ENCODE data around the gene ITSN2.

The ITSN2 gene

GRCh38 chr2:24176326-24176725 lies 184.0 kb downstream of the ITSN2 start:
- Histone ChIP-seq H3K4me1 (ENCODE audit: control insufficient read depth, insufficient read depth, low read length) (no peaks in the 10 kb centered on the region), H3K4me3 (ENCODE audit: low read depth, low read length) (no peak overlapping the region), H3K36me3 (ENCODE audit: control insufficient read depth, insufficient read depth, low read length) (no peaks in the 10 kb centered on the region), H3K9ac (ENCODE audit: low read length) (no peak overlapping the region), H3K27ac (ENCODE audit: low read depth, low read length) (no peak overlapping the region), H3K27me3 (ENCODE audit: control insufficient read depth, insufficient read depth, low read length) (no peaks in the 10 kb centered on the region), H3K9me3 (ENCODE audit: control insufficient read depth, insufficient read depth, low read depth, low read length) (no peaks in the 10 kb centered on the region)

- Histone ChIP-seq H3K27me3 (ENCODE audit: control insufficient read depth, insufficient read depth, low read length) (no peaks in the 10 kb centered on the region), H3K4me1 (ENCODE audit: control insufficient read depth, insufficient read depth, low read length) (no peaks in the 10 kb centered on the region), H3K36me3 (ENCODE audit: control insufficient read depth, insufficient read depth, low read length) (no peaks in the 10 kb centered on the region), H3K4me3 (ENCODE audit: low read depth, low read length) (no peak overlapping the region), H3K9me3 (ENCODE audit: control insufficient read depth, insufficient read depth, low read depth, low read length) (no peaks in the 10 kb centered on the region), H3K9ac (ENCODE audit: low read length) (no peak overlapping the region), H3K27ac (ENCODE audit: low read depth, low read length) (no peak overlapping the region)
Measured at GRCh38 chr2:24175631-24176187, 184.6 kb downstream of the ITSN2 start.

- no peaks in the 10 kb centered on the region for H3K36me3 ChIP-seq (ENCODE audit: control insufficient read depth, insufficient read depth, low read length)
- H3K9me3 ChIP-seq (ENCODE audit: control insufficient read depth, insufficient read depth, low read depth, low read length) = no peaks in the 10 kb centered on the region
- no peaks in the 10 kb centered on the region for H3K27me3 ChIP-seq (ENCODE audit: control insufficient read depth, insufficient read depth, low read length)
- no peaks in the 10 kb centered on the region for H3K4me1 ChIP-seq (ENCODE audit: control insufficient read depth, insufficient read depth, low read length)
- no peak within 1 kb of the TSS for H3K27ac ChIP-seq (ENCODE audit: low read depth, low read length)
- H3K4me3 ChIP-seq (ENCODE audit: low read depth, low read length) = no peak within 1 kb of the TSS
- H3K9ac ChIP-seq (ENCODE audit: low read length) = no peak within 1 kb of the TSS
Measured at GRCh38 chr2:24174851-24175277, 185.5 kb downstream of the ITSN2 start, which contains the start of gene FAM228A. Gene FAM228A (plus strand): TSS chr2:24175053. CDS start chr2:24175481, 428 bp downstream.

DNA sequence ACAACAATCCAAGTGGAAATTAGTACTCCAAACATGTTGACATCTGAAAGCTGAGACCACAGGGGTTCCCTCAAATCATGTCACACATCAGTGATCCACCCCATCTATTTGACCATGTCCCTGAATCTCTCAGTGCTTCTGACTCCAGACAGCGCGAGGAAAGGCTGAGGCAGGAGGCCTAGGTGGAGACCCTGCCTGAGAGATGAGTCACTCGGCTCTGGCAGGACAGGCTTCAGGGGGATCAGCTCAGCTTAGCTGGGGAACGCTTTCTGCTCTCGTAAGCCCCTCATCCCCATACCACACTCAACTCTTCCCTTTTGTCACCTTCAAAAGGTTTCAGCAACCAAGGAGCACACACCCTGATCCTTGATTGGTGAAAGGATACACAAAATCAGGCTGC lies 191.3 kb downstream of the ITSN2 start:
- Histone ChIP-seq H3K27me3 (ENCODE audit: control insufficient read depth, insufficient read depth, low read length) (no peaks in the 10 kb centered on the region), H3K9ac (ENCODE audit: low read length) (no peak overlapping the region), H3K36me3 (ENCODE audit: control insufficient read depth, insufficient read depth, low read length) (no peaks in the 10 kb centered on the region), H3K27ac (ENCODE audit: low read depth, low read length) (no peak overlapping the region), H3K4me1 (ENCODE audit: control insufficient read depth, insufficient read depth, low read length) (0 out of 2 replicates have a peak, but pooled peaks cover 3% of the 10 kb centered on the region), H3K9me3 (ENCODE audit: control insufficient read depth, insufficient read depth, low read depth, low read length) (no peaks in the 10 kb centered on the region), H3K4me3 (ENCODE audit: low read depth, low read length) (no peak overlapping the region)

GRCh38 chr2:24164416-24164973 lies 195.8 kb downstream of the ITSN2 start:
- Histone ChIP-seq H3K27ac (ENCODE audit: low read depth, low read length) (no peak overlapping the region), H3K27me3 (ENCODE audit: control insufficient read depth, insufficient read depth, low read length) (no peaks in the 10 kb centered on the region), H3K4me3 (ENCODE audit: low read depth, low read length) (no peak overlapping the region), H3K9me3 (ENCODE audit: control insufficient read depth, insufficient read depth, low read depth, low read length) (peaks cover 6% of the 10 kb centered on the region), H3K4me1 (ENCODE audit: control insufficient read depth, insufficient read depth, low read length) (0 out of 2 replicates have a peak, but pooled peaks cover 3% of the 10 kb centered on the region), H3K36me3 (ENCODE audit: control insufficient read depth, insufficient read depth, low read length) (no peaks in the 10 kb centered on the region), H3K9ac (ENCODE audit: low read length) (no peak overlapping the region)

DNA sequence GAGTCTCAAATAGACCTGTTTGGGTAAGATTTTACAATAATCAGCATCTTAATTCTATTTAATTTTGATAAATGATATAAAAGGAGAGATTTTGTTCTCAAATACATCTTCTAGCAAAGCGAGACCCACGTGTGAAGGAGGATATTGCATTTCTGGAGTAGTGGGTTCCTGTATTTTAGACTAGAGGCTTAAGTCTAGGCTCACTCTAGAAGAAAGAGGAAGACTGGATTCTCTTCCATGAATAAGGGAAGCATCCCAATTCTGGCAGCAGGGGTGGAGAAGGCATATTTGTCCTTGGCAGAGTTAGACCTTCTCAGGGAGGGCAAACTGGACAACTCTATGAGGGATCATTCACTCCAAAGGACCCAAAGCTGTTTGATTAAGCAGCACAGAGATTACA lies 196.7 kb downstream of the ITSN2 start:
- peaks cover 6% of the 10 kb centered on the region for H3K9me3 ChIP-seq (ENCODE audit: control insufficient read depth, insufficient read depth, low read depth, low read length)
- H3K27ac ChIP-seq (ENCODE audit: low read depth, low read length) = no peak overlapping the region
- H3K36me3 ChIP-seq (ENCODE audit: control insufficient read depth, insufficient read depth, low read length) = no peaks in the 10 kb centered on the region
- H3K4me3 ChIP-seq (ENCODE audit: low read depth, low read length) = no peak overlapping the region
- H3K9ac ChIP-seq (ENCODE audit: low read length) = no peak overlapping the region
- 0 out of 2 replicates have a peak, but pooled peaks cover 3% of the 10 kb centered on the region for H3K4me1 ChIP-seq (ENCODE audit: control insufficient read depth, insufficient read depth, low read length)
- no peaks in the 10 kb centered on the region for H3K27me3 ChIP-seq (ENCODE audit: control insufficient read depth, insufficient read depth, low read length)

GRCh38 chr2:24163186-24163585 lies 197.2 kb downstream of the ITSN2 start:
- no peak overlapping the region for H3K9ac ChIP-seq (ENCODE audit: low read length)
- H3K9me3 ChIP-seq (ENCODE audit: control insufficient read depth, insufficient read depth, low read depth, low read length) = peaks cover 6% of the 10 kb centered on the region
- no peak overlapping the region for H3K4me3 ChIP-seq (ENCODE audit: low read depth, low read length)
- no peaks in the 10 kb centered on the region for H3K36me3 ChIP-seq (ENCODE audit: control insufficient read depth, insufficient read depth, low read length)
- H3K27me3 ChIP-seq (ENCODE audit: control insufficient read depth, insufficient read depth, low read length) = no peaks in the 10 kb centered on the region
- no peak overlapping the region for H3K27ac ChIP-seq (ENCODE audit: low read depth, low read length)
- 0 out of 2 replicates have a peak, but pooled peaks cover 3% of the 10 kb centered on the region for H3K4me1 ChIP-seq (ENCODE audit: control insufficient read depth, insufficient read depth, low read length)

GRCh38 chr2:24162494-24162893 lies 197.8 kb downstream of the ITSN2 start:
- no peak overlapping the region for H3K4me3 ChIP-seq (ENCODE audit: low read depth, low read length)
- H3K4me1 ChIP-seq (ENCODE audit: control insufficient read depth, insufficient read depth, low read length) = 0 out of 2 replicates have a peak, but pooled peaks cover 3% of the 10 kb centered on the region
- H3K9ac ChIP-seq (ENCODE audit: low read length) = no peak overlapping the region
- H3K9me3 ChIP-seq (ENCODE audit: control insufficient read depth, insufficient read depth, low read depth, low read length) = peaks cover 6% of the 10 kb centered on the region
- no peaks in the 10 kb centered on the region for H3K36me3 ChIP-seq (ENCODE audit: control insufficient read depth, insufficient read depth, low read length)
- H3K27ac ChIP-seq (ENCODE audit: low read depth, low read length) = no peak overlapping the region
- H3K27me3 ChIP-seq (ENCODE audit: control insufficient read depth, insufficient read depth, low read length) = no peaks in the 10 kb centered on the region

DNA sequence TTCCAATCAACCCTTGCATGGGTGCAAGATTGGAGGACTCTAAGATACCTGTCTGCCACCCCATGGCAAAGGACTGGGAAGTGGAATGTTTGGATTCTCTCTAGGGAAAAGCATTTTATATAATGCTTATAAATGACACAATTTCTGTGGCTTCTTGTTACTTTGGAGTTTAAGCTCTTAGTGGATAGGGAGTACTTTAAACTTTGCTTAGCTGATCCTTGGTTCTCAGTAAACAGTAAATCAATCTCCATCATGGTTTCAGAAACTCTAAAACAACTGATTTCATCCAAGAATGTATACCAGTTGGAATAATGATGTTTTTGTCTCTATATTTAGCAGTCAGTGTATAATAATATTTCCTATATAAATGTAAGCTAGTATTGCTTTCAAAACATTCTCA lies 199.6 kb downstream of the ITSN2 start:
- H3K9ac ChIP-seq (ENCODE audit: low read length) = no peak overlapping the region
- H3K9me3 ChIP-seq (ENCODE audit: control insufficient read depth, insufficient read depth, low read depth, low read length) = peaks cover 6% of the 10 kb centered on the region
- H3K4me1 ChIP-seq (ENCODE audit: control insufficient read depth, insufficient read depth, low read length) = no peaks in the 10 kb centered on the region
- no peaks in the 10 kb centered on the region for H3K27me3 ChIP-seq (ENCODE audit: control insufficient read depth, insufficient read depth, low read length)
- H3K4me3 ChIP-seq (ENCODE audit: low read depth, low read length) = no peak overlapping the region
- no peaks in the 10 kb centered on the region for H3K36me3 ChIP-seq (ENCODE audit: control insufficient read depth, insufficient read depth, low read length)
- H3K27ac ChIP-seq (ENCODE audit: low read depth, low read length) = no peak overlapping the region

DNA sequence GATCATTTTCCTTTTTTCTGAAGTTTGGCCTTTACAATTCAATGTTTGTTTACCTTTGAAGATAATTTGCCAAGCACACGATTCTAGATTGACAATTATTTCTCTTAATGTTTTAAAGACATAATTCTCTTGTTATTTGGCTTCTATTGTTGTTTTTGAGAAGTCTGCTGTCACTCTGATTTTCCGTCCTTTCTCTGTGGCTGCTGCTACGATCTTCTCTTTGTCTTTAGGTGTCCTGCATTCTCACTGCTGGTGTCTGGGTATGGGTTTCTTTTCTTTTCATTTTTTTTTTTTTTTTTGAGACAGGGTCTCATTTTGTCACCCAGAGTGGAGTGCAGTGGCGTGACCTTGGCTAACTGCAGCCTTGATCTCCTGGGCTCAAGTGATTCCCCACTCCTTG lies 200.6 kb downstream of the ITSN2 start:
- H3K9ac ChIP-seq (ENCODE audit: low read length) = no peak overlapping the region
- no peaks in the 10 kb centered on the region for H3K27me3 ChIP-seq (ENCODE audit: control insufficient read depth, insufficient read depth, low read length)
- H3K9me3 ChIP-seq (ENCODE audit: control insufficient read depth, insufficient read depth, low read depth, low read length) = peaks cover 6% of the 10 kb centered on the region
- H3K4me3 ChIP-seq (ENCODE audit: low read depth, low read length) = no peak overlapping the region
- no peaks in the 10 kb centered on the region for H3K4me1 ChIP-seq (ENCODE audit: control insufficient read depth, insufficient read depth, low read length)
- no peak overlapping the region for H3K27ac ChIP-seq (ENCODE audit: low read depth, low read length)
- no peaks in the 10 kb centered on the region for H3K36me3 ChIP-seq (ENCODE audit: control insufficient read depth, insufficient read depth, low read length)

DNA sequence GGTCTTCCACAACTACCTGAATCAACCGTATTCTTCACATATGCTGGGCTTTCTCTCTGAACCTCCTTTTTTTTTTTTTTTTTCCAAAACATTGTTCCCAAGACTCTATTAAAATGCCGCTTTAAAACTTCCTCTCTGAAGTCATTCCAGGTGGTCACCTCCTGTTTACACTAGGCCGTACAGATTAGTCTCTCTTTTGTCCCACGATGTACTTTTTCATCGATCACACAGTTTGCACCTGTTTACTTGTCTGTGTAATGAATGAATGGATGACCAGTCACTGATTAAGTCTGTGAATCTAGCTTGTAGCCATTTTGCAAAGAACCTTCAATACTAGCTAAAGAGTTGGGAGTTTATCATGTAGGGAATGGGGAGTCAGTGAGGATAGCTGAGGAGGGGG lies 202.2 kb downstream of the ITSN2 start:
- Histone ChIP-seq H3K4me3 (ENCODE audit: low read depth, low read length) (no peak overlapping the region), H3K27ac (ENCODE audit: low read depth, low read length) (no peak overlapping the region), H3K9me3 (ENCODE audit: control insufficient read depth, insufficient read depth, low read depth, low read length) (peaks cover 6% of the 10 kb centered on the region), H3K4me1 (ENCODE audit: control insufficient read depth, insufficient read depth, low read length) (no peaks in the 10 kb centered on the region), H3K9ac (ENCODE audit: low read length) (no peak overlapping the region), H3K36me3 (ENCODE audit: control insufficient read depth, insufficient read depth, low read length) (no peaks in the 10 kb centered on the region), H3K27me3 (ENCODE audit: control insufficient read depth, insufficient read depth, low read length) (no peaks in the 10 kb centered on the region)

Measured in HUES6 (cell line).